ENCODE results near the gene GGA1. TPM values are rescaled to one million over a fixed set of nuclear protein-coding genes. Genes with fewer than 3 reads are reported as not detected.
"Not testable (repeated sequence)": the region's sequence is repeated elsewhere in the genome, so short reads cannot be mapped to it uniquely, and the experiment has no call there.

GGA1 gene
- total and polyA plus RNA-seq, 12 donors = 22.9 to 39.7 (median 26.7) TPM

- H3K36me3 ChIP-seq = peaks cover 0 to 98% (median 0%) of the 10 kb centered on the region in 9 donors
- H3K27ac ChIP-seq = no peak overlapping the region
- ATAC-seq (no peak), DNase-seq (no peak)
- H3K4me1 ChIP-seq = peaks cover 0 to 10% (median 0%) of the 10 kb centered on the region in 9 donors
- intact Hi-C loops (cut with DNase I) = loop anchor here in 4 of 10 donors (10.0 kb wide), 2 partner anchors 77 to 147 kb away; no protein-coding TSS in a partner anchor
- WGBS, 2 donors = 88 to 90% methylated on average over 9 of the region's 9 CpGs
- no peak for TF ChIP-seq CTCF (IDR thresholded peaks at IDR 0.05)
- no peaks in the 10 kb centered on the region for H3K27me3 ChIP-seq
- no peaks in the 10 kb centered on the region for H3K9me3 ChIP-seq
- no peak overlapping the region for H3K4me3 ChIP-seq
Observed at GRCh38 chr22:37647928-37648327, 39.3 kb downstream of the GGA1 start.

DNA sequence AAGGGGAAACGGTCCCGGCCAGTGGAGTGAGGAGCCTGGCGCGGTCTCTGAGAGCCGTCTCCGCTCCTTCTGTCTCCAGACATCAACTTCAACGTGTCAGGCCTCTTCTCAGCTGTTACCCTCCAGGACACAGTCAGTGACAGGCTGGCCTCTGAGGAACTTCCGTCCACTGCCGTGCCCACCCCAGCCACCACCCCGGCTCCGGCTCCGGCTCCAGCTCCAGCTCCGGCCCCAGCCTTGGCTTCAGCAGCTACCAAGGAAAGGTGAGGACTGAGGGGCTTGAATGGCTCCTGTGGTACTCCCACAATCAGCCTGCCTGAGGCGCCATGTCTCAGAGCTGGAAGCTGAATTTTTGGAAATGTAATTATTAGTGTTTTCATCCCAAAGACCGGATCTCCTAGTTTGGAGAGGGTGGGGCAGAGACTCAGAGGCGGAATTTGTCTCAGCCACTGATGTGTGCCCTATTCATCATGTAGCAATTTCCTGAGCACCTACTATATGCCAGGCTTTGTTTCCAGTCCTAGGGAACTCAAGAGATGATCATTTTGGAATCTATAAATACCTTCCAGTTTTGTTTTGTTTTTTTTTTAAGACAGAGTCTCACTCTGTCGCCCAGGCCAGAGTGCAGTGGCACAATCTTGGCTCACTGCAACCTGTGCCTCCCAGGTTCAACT lies 42.0 kb downstream of the GGA1 start:
- Histone ChIP-seq H3K36me3 (peaks cover 0 to 94% (median 0%) of the 10 kb centered on the region in 9 donors), H3K27me3 (no peaks in the 10 kb centered on the region), H3K9me3 (no peaks in the 10 kb centered on the region), H3K4me3 (no peak overlapping the region), H3K4me1 (peaks cover 0 to 3% (median 0%) of the 10 kb centered on the region in 9 donors), H3K27ac (no peak overlapping the region)
- WGBS, 2 donors = 94% methylated on average over 17 of the region's 17 CpGs
- ATAC-seq (no peak), DNase-seq (no peak)
- TF ChIP-seq CTCF (IDR thresholded peaks at IDR 0.05) = no peak
- intact Hi-C loops (cut with DNase I) = no loop called here

DNA sequence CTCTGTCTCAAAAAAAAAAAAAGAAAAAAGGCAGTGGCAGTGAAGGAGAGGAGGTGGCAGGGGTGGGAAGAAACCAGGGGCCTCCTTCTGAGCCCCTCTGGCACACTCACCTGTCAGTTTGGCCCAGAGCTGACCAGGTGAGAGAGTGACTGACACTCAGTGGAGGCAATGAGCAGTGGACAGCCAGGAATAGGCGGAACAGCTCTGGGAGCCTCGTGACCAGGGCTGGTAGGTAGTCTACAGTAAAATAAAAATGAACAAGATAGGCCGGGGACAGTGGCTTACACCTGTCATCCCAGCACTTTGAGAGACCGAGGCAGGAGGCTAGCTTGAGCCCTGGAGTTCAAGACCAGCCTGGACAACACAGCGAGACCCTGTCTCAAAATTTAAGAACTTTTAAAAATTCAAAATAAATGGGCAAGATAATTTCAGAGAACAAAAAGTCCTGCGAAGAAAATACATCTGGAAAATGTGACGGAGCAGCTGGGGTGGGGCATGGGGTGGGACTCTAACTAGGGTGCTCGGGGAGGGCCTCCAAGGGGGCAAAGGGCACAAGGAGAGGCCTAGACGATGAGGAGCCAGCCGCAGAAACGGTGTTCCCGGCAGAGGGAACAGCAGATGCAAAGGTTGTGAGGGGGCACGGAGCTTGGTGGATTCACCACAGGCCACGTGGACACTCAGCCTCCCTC lies 46.1 kb downstream of the GGA1 start:
- 75 to 84% methylated on average over 14 of the region's 14 CpGs for WGBS, 2 donors
- intact Hi-C loops (cut with DNase I) = no loop called here
- no peak for DNase-seq
- Histone ChIP-seq H3K9me3 (no peaks in the 10 kb centered on the region), H3K27me3 (no peaks in the 10 kb centered on the region), H3K4me3 (no peak overlapping the region), H3K27ac (peak overlapping the region in 3 of 10 donors; percentile 49 to 62 (median 52)), H3K4me1 (peaks cover 4 to 30% (median 15%) of the 10 kb centered on the region in 9 donors), H3K36me3 (peaks cover 0 to 53% (median 0%) of the 10 kb centered on the region in 9 donors)
- ATAC-seq = no peak
- no peak for TF ChIP-seq CTCF (IDR thresholded peaks at IDR 0.05)

DNA sequence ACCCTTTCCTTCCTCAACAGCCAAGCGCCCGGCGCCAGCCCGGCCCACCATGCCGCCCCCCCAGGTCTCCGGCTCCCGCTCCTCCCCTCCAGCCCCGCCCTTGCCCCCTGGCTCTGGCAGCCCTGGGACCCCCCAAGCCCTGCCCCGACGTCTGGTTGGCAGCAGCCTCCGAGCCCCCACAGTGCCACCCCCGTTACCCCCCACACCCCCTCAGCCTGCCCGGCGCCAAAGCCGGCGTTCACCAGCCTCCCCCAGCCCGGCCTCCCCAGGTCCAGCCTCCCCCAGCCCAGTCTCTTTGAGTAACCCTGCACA lies 46.6 kb downstream of the GGA1 start:
- ATAC-seq (no peak), DNase-seq (no peak)
- intact Hi-C loops (cut with DNase I) = no loop called here
- Histone ChIP-seq H3K4me3 (no peak overlapping the region), H3K36me3 (peaks cover 0 to 48% (median 0%) of the 10 kb centered on the region in 9 donors), H3K9me3 (no peaks in the 10 kb centered on the region), H3K27ac (peak overlapping the region in 6 of 10 donors; percentile 31 to 62 (median 51)), H3K4me1 (peaks cover 8 to 35% (median 20%) of the 10 kb centered on the region in 9 donors), H3K27me3 (no peaks in the 10 kb centered on the region)
- no peak for TF ChIP-seq CTCF (IDR thresholded peaks at IDR 0.05)
- 74 to 86% methylated on average over 17 of the region's 17 CpGs for WGBS, 2 donors

DNA sequence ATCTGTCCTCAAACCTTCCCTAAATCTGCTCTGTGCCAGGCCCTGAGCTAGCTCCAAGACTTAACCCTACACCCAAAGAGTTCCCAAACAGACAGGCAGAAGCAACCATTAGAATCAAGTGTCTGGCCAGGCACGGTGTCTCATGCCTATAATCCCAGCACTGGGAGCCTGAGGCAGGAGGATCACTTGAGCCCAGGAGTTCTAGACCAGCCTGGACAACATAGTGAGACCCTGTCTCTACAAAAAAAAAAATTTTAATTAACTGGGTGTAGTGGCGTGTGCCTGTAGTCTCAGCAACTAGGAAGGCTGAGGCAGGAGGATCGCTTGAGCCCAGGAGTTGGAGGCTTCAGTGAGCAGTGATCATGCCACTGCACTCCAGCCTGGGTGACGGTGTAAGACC lies 47.9 kb downstream of the GGA1 start:
- DNase-seq; intact Hi-C loops (cut with DNase I); H3K9me3 ChIP-seq; H3K27me3 ChIP-seq; H3K4me3 ChIP-seq; ATAC-seq: not testable (repeated sequence)
- Histone ChIP-seq H3K36me3 (peaks cover 0 to 34% (median 0%) of the 10 kb centered on the region in 9 donors), H3K27ac (peak overlapping the region in 5 of 10 donors; percentile 39 to 62 (median 52)), H3K4me1 (peaks cover 8 to 49% (median 33%) of the 10 kb centered on the region in 9 donors)
- 94 to 96% methylated on average over 4 of the region's 4 CpGs for WGBS, 2 donors
